Measurements from ENCODE around the gene UNC79. TPM values are rescaled to one million over a fixed set of nuclear protein-coding genes. Genes with fewer than 3 reads are reported as not detected.
"Not testable (repeated sequence)": the region's sequence is repeated elsewhere in the genome, so short reads cannot be mapped to it uniquely, and the experiment has no call there.

The UNC79 gene
- total RNA-seq, 4 donors from 2014 or later: 0.13 to 0.16 (median 0.15) TPM; not detected in 1

DNA sequence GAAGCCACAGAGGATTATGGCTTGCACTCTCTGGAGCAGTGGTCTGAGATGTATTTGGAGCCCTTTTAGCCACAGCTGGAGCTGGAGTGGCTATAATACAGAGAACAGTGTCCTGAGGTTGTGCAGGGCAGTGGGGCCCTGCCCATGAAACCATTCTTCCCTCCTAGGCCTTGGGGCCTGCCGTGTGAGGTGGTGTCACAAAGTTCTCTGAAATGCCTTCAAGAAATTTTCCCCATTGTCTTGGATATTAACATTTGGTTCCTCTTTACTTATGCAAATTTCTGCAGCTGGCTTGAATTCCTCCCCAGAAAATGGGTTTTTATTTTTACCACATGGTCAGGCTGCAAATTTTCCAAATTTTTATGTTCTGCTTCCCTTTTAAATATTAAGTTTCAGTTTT is 79.3 kb downstream of the UNC79 start:
- ATAC-seq: no peak
- Histone ChIP-seq H3K4me1 (no peaks in the 10 kb centered on the region), H3K9me3 (no peaks in the 10 kb centered on the region), H3K27ac (no peak overlapping the region), H3K27me3 (no peaks in the 10 kb centered on the region), H3K4me3 (no peak overlapping the region), H3K36me3 (no peaks in the 10 kb centered on the region)
- no peak for TF ChIP-seq POLR2A (IDR thresholded peaks at IDR 0.05)
- no peak for TF ChIP-seq POLR2AphosphoS5 (IDR thresholded peaks at IDR 0.05)
- TF ChIP-seq EP300 (IDR thresholded peaks at IDR 0.05): no peak
- TF ChIP-seq, protein P1, sequence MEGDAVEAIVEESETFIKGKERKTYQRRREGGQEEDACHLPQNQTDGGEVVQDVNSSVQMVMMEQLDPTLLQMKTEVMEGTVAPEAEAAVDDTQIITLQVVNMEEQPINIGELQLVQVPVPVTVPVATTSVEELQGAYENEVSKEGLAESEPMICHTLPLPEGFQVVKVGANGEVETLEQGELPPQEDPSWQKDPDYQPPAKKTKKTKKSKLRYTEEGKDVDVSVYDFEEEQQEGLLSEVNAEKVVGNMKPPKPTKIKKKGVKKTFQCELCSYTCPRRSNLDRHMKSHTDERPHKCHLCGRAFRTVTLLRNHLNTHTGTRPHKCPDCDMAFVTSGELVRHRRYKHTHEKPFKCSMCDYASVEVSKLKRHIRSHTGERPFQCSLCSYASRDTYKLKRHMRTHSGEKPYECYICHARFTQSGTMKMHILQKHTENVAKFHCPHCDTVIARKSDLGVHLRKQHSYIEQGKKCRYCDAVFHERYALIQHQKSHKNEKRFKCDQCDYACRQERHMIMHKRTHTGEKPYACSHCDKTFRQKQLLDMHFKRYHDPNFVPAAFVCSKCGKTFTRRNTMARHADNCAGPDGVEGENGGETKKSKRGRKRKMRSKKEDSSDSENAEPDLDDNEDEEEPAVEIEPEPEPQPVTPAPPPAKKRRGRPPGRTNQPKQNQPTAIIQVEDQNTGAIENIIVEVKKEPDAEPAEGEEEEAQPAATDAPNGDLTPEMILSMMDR (IDR thresholded peaks at IDR 0.05): no peak
- WGBS, 2 donors (ENCODE audit: low coverage in 1 of 2): 43 to 92% methylated on average over 1 of the region's 1 CpG

DNA sequence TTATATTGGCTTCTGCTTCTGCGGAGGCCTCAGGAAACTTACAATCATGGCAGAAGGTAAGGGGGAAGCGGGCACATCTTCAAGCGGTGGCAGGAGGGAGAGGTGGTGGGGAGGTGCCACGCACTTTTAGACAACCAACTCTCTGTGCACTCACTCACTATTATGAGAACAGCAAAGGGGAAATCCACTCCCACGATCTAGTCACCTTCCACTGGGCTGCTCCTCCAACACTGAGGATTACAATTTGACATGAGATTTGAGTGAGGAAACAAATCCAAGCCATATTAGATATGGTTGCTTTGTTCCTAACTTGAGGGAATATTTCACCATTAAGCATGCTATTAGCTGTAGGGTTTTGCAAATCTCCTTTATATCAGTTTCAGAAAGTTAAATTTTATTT is 80.3 kb downstream of the UNC79 start:
- ATAC-seq: no peak
- Histone ChIP-seq H3K4me1 (no peaks in the 10 kb centered on the region), H3K27ac (no peak overlapping the region), H3K36me3 (no peaks in the 10 kb centered on the region), H3K9me3 (no peaks in the 10 kb centered on the region), H3K4me3 (no peak overlapping the region), H3K27me3 (no peaks in the 10 kb centered on the region)
- TF ChIP-seq, protein P1 (IDR thresholded peaks at IDR 0.05): no peak
- no peak for TF ChIP-seq POLR2AphosphoS5 (IDR thresholded peaks at IDR 0.05)
- no peak for TF ChIP-seq EP300 (IDR thresholded peaks at IDR 0.05)
- TF ChIP-seq POLR2A (IDR thresholded peaks at IDR 0.05): no peak
- 88 to 90% methylated on average over 2 to 3 of the region's 5 CpGs for WGBS, 2 donors (ENCODE audit: low coverage in 1 of 2)

DNA sequence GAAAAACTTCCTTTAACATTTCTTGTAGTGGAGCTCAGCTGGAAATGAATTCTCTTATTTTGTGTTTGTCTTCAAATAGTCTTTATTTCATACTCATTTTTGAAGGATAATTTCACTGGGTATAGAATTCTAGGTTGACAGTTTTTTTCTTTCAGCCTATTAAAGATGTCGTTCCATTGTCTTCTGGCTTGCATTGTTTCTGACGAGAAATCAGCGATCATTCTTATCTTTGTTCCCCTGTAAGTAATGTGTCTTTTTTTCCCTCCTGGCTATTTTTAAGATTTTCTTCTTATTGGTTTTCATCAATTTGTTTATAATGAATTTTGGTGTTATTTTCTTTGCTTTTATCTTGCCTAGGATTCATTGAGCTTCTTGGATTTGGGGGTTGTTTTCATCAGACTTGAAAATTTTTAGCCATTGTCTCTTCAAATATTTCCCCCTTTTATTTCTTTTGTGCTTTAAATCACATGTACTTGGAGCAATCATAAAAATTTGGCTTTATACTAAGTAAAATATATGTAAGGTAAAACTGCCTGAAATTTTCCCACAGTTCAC is 89.4 kb downstream of the UNC79 start:
- Histone ChIP-seq H3K27me3 (no peaks in the 10 kb centered on the region), H3K9me3 (peaks cover 0 to 37% (median 3%) of the 10 kb centered on the region in 3 donors), H3K4me3 (no peak overlapping the region), H3K27ac (no peak overlapping the region), H3K4me1 (no peaks in the 10 kb centered on the region), H3K36me3 (no peaks in the 10 kb centered on the region)
- TF ChIP-seq POLR2A (IDR thresholded peaks at IDR 0.05) (no peak), POLR2AphosphoS5 (IDR thresholded peaks at IDR 0.05) (no peak), EP300 (IDR thresholded peaks at IDR 0.05) (no peak)
- TF ChIP-seq, protein P1 (IDR thresholded peaks at IDR 0.05): no peak
- ATAC-seq: no peak
- WGBS, 2 donors (ENCODE audit: low coverage in 1 of 2): 90 to 96% methylated on average over 3 of the region's 3 CpGs

DNA sequence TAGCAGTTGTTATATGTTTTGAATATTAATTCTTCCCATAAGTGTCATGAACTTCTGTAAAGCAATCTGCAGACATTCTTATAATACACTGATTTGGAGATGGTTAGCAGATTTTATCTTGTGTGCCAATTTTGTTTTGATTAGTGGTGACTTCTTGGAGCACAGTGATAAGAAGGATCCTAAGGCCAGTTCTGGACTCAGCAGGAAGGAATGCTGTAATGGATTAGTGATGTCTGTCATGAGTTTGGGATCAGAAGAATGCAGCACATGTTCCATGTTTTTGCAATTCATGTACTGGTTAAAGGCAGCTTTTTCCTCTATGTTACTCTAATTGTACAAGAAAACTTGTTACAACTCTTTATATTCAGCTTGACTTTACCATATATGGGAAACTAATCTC is 91.5 kb downstream of the UNC79 start:
- Histone ChIP-seq H3K27ac (no peak overlapping the region), H3K36me3 (no peaks in the 10 kb centered on the region), H3K4me1 (no peaks in the 10 kb centered on the region), H3K9me3 (peaks cover 0 to 25% (median 3%) of the 10 kb centered on the region in 3 donors), H3K4me3 (no peak overlapping the region), H3K27me3 (no peaks in the 10 kb centered on the region)
- TF ChIP-seq POLR2AphosphoS5 (IDR thresholded peaks at IDR 0.05) (no peak), EP300 (IDR thresholded peaks at IDR 0.05) (no peak), POLR2A (IDR thresholded peaks at IDR 0.05) (no peak)
- TF ChIP-seq, protein P1 (IDR thresholded peaks at IDR 0.05): no peak
- no peak for ATAC-seq

DNA sequence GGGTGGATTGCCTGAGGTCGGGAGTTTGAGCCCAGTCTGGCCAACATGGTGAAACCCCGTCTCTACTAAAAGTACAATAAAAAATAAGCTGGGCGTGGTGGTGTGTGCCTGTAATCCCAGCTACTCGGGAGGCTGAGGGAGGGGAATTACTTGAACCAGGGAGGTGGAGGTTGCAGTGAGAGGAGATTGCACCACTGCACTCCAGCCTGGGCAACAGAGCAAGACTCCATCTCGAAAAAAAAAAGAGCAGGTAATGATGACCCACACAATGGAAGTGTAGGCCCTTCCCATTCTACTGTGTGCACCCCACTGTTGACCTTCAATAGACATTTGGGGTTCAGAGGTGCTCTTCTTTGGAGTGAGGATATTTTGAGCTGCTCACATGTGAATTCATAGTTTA is 94.5 kb downstream of the UNC79 start:
- ATAC-seq, H3K27me3 ChIP-seq, H3K27ac ChIP-seq, H3K36me3 ChIP-seq, H3K4me3 ChIP-seq, H3K4me1 ChIP-seq: not testable (repeated sequence)
- WGBS, 2 donors (ENCODE audit: low coverage in 1 of 2): 79 to 89% methylated on average over 3 of the region's 5 CpGs
- peaks cover 0 to 11% (median under 1%) of the 10 kb centered on the region in 3 donors for H3K9me3 ChIP-seq
